AG10803 (cell line): ENCODE data around the gene TBCD.

ENCODE experiments used
- DNase-seq: peaks from one replicate; pipeline ENCODE4 v3.0.0; 2010; ENCODE audit warnings: low read depth
- H3K4me3 ChIP-seq: 2 replicates; pipeline ENCODE4 v1.5.1; 2011; ENCODE audit warnings: mild to moderate bottlenecking, low read length, control low read depth
- CTCF ChIP-seq: conservative IDR thresholded peaks from 2 replicates; pipeline ENCODE4 v1.5.1; 2011; ENCODE audit warnings: mild to moderate bottlenecking, low read length, control low read depth, inconsistent platforms

The TBCD gene

GRCh38 chr17:82939621-82940135 lies 187.8 kb downstream of the TBCD start:
- H3K4me3 ChIP-seq = no peak overlapping the region
- no peak for TF ChIP-seq CTCF
- DNase-seq = no peak

DNA sequence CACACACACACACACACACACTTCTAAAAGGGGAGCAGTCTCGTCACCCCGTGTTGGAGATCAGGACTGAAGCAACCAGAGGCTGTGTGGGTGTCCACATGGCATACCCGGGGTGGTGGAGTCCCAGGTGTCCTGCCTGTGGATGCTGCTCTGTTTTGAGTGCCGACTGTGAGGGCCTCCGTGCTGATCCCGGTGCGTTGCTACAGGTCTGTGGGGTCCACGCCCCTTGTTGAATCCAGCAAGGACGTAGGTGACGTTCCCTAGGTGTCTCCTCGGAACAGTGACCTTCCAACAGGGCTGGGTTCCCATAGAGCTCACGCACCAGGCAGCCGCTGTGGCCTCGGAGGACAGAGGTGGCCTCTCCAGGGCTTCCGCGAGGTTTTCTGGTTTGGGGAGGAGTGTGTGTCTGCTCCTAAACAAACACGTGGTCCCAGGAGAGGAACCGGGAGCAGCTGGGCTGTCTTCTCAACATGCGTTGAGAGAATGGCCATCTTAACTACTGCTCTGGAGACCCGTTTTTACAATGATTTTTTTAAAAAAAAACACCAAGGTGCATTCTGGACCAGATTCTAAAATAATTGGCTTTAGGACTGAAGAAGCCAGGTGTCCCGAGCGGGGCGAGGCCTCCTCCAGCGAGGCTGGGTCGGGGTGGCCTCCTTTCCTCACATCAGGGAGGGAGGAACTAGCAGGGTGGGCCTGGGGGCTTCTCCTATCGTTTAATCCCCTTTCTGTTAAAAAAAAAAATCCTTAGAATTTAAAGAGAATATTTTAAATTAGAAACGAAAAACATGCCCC lies 188.6 kb downstream of the TBCD start:
- no peak for TF ChIP-seq CTCF
- no peak for DNase-seq
- no peak overlapping the region for H3K4me3 ChIP-seq

DNA sequence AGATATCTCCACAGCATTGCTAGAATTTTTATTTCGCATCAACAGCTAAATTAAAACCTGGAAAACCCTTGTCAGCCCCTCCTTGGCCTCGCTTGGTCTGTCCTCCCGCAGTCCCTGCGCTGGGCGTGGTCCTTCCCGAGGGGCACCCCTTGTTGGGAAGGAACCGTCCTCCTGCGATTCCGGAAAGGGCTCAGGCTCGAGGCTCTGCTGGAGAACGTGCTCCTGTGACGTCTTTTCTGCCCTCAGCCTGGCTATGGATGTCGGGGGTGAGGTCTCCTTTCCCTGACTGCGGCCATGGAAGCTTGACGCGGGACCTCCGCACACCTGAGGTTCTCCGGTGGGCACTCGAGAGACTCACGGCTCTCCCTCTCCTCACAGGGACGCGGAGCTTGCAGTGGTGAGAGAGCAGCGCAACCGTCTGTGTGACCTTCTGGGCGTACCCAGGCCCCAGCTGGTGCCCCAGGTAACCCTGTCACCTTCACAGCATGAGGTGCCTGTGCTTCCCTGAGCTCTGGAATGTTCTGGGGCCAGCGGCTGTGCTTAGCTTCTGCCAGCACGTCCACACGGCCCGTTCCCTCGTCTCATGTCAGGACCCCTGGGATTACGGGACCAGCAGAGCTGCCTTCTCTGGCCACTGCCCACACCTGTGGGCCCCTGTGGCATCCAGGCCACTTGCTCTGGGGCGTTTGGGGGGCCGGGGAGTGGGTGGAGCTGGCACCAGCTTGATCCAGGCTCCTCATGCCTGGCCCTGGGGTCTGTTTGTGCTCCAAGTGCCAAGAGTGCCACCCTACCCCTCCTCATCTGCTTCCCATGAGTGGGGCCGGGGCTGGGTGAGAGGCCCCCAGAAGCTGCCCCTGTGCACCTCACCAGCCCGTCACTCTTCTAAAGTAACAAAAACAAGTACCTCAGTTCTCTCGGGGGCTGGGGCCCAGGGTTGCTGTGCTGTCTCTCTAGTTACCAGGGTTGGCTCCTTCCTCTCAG lies 189.4 kb downstream of the TBCD start:
- H3K4me3 ChIP-seq = no peak overlapping the region
- no peak for TF ChIP-seq CTCF
- DNase-seq = no peak

GRCh38 chr17:82942166-82943130 lies 190.6 kb downstream of the TBCD start:
- H3K4me3 ChIP-seq = no peak overlapping the region
- DNase-seq = no peak
- no peak for TF ChIP-seq CTCF

- no peak overlapping the region for H3K4me3 ChIP-seq
- no peak for TF ChIP-seq CTCF
These were observed 191.5 kb downstream of the TBCD start for GRCh38 chr17:82943339-82943738.

GRCh38 chr17:82943751-82944150 lies 191.9 kb downstream of the TBCD start:
- H3K4me3 ChIP-seq = no peak overlapping the region
- DNase-seq = no peak
- TF ChIP-seq CTCF = no peak

More at GRCh38 chr17:82943339-82943738, 191.5 kb downstream of the TBCD start:
- DNase-seq = no peak
